Posterior vena cava (tissue), 2 donors: ENCODE results near the gene BFSP2. TPM values are rescaled to one million over a fixed set of nuclear protein-coding genes. Genes with fewer than 3 reads are reported as not detected.
"Not testable (repeated sequence)": the region's sequence is repeated elsewhere in the genome, so short reads cannot be mapped to it uniquely, and the experiment has no call there.

ENCODE experiments used
- DNase-seq: peaks from one replicate; pipeline ENCODE4 v3.0.0-alpha.2; 2020; ENCODE audit warnings: low spot score
- intact Hi-C, 2 donors: fragments of 100-400 bp; cut with DNase I; formaldehyde crosslinking; loops; one replicate each; pipeline versions ENCODE4 v1.14.1 to v1.14.2; 2022 to 2023
- total RNA-seq, 2 donors: library from RNA; stranded (reverse); fragmentation: NEBNext Ultra II Directional; extraction: Animal tissue kit (Norgen Biotek cat#: 25700); gene quantifications; one replicate each; pipeline ENCODE4 v1.2.1, GENCODE V29; 2021
- donor health status: DM: yes; HTN: yes; CAD: no.
- donor health status: DM: yes; HTN: yes; CAD: no.

The BFSP2 gene
- total RNA-seq, 2 donors from 2014 or later: not detected

DNA sequence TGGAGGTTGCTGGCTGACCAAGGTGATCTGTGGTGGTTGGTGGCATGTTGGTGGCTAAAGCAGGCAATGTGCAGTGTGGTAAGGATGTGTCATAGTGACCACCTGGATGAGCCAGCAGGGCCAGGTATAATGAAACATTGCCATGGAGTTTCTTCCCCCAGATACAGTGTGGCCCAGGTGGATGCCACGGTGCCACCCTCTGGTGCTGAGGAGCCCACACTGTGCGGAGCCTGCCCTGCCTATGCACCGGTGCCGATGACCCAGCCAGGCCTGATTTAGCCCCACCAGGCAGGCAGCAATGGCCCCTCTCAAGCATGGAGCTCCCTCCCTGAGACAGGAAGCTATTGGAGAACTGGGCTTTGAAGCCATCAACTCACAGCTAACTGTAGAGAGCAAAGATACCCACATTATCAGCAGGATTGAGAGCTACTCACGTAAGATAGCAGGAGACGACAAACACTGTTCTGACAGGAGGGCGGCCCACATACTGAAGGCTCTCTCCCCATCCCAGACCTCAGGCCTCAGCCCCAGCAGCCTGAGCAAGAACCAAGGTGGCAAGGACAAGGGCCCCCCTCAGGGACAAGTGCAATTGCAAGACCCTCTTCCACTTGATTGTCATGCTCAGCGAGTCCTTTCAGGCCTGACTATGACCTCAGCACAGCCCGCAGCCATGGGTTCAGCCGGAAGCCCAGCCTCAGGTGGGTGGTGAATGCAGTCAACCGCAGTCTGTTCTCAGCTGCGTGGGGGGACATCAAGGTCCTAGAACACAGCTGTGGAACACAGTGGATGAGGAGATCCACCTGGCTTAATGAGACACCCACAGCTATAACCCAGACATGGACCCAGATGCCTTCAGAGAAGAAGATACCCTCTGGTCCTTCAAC, 90.9 kb downstream of the BFSP2 start:
- DNase-seq: no peak
- intact Hi-C loops: no loop called here

DNA sequence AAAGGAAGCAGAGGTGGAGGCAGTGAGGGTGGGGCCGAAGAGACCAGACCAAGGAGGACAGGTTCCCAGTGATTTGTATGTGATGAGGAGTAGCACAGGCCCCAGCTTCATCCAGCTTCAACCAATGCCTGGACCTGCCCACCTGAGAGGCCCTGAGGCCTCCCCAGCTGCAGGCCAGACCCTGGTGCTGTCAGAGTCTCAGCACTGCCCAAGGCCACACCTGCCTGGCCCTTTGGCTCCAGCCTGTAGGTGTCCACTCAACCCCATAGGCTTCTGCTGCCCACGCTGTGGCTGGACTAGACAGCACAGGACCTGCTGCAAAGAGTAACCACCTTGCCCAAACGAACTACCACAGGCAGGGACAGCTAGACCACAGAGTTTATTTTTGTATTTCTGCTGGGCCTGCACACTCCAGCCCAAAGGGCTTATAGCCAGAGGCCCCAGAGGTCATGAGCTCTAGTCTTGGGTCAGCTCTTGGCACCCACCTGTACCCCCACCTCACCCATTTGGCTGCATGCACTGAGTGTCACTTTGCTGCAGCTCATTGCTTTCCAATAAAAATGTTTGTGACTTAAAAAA, 91.7 kb downstream of the BFSP2 start:
- intact Hi-C loops: no loop called here
- no peak for DNase-seq

DNA sequence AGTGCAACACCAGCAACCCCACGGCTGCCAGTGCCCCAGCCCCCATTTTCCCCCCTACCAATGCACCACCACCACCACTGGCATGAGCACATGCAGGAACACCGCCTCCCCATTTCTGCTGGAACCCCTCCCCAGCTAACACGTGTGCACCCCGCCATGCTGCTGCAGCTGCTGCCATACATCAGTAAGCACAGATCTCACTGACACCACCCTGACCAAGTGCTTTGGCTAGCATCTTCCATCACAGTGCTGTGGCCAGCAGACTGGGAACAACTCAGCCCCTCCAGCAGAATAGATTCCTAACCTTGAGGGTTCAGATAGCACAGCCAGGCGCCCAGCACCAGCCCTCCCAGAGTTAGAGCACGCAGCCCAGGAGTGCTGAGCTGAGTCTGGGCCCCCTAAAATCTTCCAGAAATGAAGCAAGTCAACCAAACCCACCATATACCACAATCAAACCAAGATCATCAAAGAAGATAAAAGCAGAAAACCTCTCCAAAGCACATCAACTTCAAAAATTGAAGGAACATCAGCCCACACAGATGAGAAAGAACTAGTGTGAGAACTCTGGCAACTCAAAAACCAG, 92.4 kb downstream of the BFSP2 start:
- intact Hi-C loops: no loop called here
- DNase-seq: no peak

DNA sequence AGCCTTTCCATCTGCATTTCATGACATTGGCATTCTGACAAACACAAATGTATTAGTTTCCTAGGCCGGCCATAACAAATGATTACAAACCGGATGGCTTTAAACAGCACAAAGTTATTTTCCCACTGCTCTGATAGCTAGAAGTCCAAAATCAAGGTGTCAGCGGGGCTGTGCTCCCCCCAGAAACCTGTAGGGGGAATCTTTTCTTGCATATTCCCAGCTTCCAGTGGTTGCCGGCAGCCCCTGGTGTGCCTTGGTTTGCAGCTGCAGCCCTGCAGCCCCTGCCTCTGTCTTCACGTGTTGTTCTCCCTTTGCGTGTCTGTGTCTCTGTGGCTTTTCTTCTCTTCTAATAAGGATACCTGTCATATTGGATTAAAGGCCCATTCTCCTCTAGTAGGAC, 94.6 kb downstream of the BFSP2 start:
- intact Hi-C loops: no loop called here
- DNase-seq: no peak

DNA sequence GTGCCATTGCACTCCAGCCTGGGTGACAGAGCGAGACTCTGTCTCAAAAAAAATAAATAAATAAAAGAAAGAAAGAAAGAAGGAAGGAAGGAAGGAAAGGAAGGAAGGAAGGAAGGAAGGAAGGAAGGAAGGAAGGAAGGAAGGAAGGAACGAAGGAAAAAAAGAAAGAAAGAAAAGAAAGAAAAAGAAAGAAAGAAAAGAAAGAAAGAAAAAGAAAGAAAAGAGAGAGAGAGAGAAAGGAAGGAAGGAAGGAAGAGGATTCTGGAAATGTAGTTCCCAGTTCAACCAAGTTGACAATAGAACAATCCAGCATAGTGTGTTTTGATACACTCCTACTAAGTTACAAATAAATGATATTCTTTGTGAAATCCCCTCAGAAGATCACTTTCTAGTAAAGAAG, 102.7 kb downstream of the BFSP2 start:
- intact Hi-C loops, DNase-seq: not testable (repeated sequence)

DNA sequence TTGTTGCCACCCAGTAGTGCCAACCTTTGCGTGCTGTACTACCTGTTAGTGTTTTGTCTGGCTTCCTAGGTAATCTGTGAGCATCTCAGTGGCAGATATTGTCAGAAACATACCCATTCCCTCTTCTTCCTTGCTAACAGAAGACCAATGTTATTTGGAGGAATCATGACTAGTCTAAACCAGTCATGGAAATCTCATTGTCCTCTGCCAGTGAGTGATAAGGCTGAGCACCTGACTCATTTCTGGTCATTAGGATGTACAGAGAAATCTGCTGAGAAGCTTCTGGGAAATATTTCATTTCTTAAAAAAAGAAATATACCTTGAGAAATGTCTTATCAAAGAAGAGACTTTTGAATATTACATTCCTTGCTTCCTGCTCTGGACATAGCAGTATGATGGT, 103.6 kb downstream of the BFSP2 start:
- intact Hi-C loops: no loop called here
- no peak for DNase-seq

DNA sequence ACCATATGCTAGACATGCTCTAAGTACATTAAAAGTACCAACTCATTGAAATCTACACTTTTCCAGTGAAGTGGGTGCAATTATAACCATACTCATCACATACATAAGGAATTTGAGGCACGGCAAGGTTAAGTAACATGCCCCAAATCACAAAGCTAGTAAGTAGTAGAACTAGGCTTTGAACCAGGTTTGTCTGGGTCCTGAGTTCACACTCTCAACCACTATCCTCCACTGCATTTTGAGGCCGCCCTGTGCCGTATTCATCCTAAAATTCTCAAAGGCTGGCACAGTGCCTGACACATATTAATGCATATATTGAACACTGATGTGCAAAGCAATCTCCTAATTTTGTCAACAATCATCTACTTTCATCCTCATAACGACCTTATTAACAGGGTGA, 104.9 kb downstream of the BFSP2 start:
- DNase-seq: no peak
- intact Hi-C loops: no loop called here

DNA sequence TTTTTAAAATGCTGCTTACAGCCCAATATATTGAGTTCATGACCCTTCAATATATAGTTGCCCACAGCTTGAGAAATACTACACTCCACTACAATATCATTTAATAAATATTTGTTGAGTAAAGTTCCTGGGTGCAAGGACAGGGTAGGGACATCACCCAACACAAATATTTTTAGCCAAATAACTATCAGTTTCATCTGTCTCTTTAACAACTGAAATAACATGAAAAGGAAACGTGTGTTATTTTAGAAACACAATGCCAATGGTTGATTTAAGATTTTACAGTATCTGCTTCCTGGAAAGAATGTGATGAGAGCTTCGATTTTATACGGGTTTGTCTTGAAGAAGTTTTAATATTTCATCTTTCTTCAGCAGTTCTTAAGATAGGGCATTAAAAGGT, 106.0 kb downstream of the BFSP2 start:
- no peak for DNase-seq
- intact Hi-C loops: no loop called here

DNA sequence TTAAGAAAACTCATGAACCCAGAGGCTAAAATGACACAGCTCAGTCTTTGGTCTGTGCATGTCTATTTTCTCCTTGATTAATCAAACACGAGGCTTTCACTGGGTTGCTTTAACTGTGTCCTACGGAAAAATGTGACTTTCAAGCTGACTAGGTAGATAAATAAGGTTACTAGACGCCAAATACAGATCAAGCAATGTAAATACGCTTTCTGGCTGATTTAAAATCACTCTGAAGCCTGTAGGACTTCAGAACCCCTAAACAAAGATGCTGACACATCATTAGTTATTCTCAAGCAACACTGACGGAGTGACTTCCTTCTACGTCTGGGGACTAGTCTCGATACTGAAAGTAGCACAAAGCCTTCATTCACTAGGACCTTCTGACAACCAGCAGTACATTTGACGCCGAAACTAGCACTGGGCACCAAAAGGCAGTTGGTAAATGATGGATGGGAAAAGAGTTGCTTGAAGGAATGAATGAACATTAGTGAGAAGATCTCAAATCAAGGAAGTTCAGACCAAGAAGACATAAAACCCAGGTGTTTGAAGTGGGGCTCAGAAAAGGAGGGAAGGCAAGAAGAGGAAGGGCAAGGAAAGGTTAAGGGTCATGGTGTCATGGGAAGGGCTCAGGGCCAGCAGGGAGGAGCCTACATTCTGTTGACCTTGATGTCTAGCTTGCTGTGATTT, 106.5 kb downstream of the BFSP2 start:
- DNase-seq: no peak
- intact Hi-C loops: no loop called here

DNA sequence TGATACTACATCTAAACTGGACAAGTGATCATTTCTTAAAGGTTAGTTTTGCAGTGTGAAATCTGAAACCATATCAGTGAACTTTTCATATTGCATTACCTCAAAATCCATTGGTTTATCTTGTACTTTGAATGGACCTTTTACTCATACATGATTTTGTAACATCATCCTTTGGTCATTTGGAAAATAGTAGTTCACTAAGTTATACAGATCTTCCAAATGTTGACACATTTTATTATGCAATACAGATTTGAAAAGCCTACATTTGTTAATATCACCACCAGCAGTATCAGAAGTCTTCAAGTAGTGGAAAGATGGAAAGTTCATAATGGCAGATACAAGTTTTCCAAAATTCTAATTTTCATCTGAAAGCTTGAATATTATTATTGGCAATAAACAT, 109.6 kb downstream of the BFSP2 start:
- intact Hi-C loops: no loop called here
- no peak for DNase-seq

DNA sequence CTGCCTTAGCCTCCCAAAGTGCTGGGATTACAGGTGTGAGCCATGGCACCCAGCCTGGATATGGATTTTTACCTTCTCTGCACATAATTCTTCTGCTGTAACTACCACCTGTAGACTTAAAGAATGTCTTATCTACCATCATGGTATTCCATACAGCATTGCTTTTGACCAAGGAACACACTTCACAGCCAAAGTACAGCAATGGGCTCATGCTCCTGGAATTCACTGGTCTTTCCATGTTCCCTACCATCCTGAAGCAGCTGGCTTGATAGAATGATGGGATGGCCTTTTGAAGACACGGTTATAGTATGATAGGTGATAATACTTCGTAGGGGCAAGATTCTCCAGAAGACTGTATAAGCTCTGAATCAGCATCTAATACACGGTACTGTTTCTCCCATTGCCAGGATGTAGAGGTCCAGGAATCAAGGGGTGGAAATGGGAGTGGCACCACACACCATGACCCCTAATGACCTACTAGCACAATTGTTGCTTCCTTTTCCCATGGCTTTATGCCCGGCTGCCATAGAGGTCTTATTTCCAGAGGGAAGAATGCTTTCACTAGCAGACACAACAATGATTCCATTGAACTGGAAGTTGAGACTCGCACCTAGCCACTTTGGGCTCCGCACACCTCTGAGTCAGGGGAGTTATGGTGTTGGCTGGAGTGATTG, 112.7 kb downstream of the BFSP2 start:
- no peak for DNase-seq
- intact Hi-C loops: no loop called here

DNA sequence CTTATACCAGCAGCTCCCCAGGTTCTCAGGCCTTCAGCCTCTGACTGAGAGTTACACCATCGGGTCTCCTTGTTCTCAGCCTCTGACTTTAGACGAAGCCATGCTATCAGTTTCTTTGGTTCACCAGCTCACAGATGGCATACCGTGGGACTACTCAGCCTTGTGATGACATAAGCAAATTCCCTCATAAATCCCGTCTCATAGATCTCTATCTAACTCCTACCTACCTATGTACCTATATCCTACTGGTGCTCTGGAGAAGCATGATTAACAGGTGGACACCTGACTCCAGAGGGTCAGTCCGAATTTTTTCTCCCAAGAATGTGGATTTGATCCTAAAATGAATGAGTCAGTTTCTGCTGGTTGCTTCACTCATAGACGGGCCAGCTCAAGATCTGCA, 114.6 kb downstream of the BFSP2 start:
- no peak for DNase-seq
- intact Hi-C loops: no loop called here

DNA sequence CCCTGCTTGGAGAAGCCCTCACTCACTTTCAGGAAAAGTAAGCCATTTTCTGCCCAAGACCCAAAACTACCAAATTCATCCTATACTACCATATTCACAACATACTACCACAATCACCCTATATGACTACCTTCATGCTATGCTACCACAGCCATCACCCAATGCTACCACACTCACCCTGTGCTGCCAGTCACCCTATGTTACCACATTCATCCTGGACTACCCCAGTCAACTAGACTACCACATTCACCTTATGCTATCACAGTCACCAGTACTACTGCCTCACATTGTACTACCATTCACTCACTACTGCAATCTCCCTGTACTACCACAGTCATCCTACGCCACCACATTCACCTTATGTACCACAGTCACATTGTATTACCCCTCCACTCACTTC, 115.3 kb downstream of the BFSP2 start:
- intact Hi-C loops: no loop called here
- no peak for DNase-seq

DNA sequence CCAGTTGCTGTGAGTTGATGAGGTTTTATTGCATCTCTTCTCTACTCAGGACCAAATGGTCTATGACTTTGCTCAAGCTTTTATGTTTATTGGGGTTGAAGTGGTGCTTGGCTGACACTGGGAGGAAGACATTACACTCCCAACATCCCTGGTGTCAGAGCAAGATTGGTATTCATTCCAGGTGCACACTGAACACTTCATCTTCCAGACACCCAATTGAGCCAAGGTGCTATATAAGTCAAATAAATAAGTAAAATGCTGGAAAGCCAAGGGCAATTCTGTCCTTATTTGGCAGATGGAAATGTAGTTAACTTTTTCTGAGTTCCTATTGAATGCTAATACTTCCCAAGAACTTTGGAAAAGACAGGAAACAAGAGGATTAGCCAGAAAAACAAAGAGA, 120.4 kb downstream of the BFSP2 start:
- no peak for DNase-seq
- intact Hi-C loops: no loop called here

DNA sequence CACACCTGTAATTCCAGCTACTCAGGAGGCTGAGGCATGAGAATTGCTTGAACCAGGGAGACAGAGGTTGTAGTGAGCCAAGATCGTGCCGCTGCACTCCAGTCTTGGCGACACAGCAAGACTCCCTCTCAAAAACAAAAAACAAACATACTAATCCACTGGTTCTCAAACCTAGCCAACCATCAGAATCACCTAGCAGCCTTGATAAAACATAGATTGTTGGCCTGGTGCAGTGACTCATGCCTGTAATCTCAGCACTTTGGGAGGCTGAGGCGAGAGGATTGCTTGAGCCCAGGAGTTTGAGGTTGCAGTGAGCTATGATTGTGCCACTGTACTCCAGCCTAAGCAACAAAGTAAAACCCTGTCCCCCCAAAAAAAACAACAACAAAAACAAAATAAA, 121.1 kb downstream of the BFSP2 start:
- DNase-seq, intact Hi-C loops: not testable (repeated sequence)

DNA sequence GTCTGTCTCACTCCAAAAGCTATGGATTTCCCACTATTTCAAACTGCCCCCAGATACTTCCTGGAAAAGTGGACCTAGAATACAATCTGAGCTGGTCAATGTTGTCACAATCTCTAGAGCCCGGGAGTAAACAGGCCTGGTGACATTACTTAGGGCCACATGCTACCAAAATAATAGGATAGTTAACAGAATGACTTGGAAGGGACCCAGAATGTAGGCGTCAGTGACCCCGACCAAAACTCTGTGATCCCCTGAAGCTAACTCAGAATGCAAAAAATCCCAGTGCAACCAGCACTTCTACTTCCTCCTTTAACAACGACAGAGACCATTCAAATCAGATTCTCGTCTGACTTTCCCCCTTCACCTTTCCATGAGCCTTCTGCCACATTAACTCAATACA, 122.1 kb downstream of the BFSP2 start:
- intact Hi-C loops: no loop called here

DNA sequence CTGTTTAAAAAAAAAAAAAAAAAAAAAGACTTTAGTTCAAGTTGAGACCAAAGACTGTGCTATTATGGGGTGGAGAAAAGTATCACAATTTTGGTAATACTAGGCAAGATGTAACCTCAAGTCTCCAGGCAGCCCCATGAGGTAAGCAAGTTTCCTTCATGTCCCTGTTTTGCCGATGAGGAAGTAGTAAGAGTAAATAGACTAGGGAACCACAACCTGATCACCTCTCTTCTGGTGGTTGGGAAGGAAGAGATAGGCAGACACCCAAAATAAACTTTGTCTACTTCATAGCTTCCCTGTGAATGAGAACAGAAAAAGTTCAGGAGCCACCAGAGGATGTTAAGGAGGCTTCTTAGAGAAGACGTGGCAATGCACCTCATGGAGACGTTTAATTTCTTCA, 123.9 kb downstream of the BFSP2 start:
- DNase-seq: not testable (repeated sequence)

More for the DNA sequence above, 122.1 kb downstream of the BFSP2 start:
- no peak for DNase-seq

More for the DNA sequence above, 123.9 kb downstream of the BFSP2 start:
- intact Hi-C loops: not testable (repeated sequence)
